Suppressor macrophage treated with lipopolysaccharide for 1 hour (primary cell): ENCODE results near the gene GIGYF2.
A peak's percentile ranks its signal among the peaks of the same experiment; 100 is the strongest.

Experiments used
- DNase-seq, 3 donors: peaks; one replicate each; pipeline ENCODE4 v3.0.0-alpha.2; 2020 to 2022

The GIGYF2 gene

DNA sequence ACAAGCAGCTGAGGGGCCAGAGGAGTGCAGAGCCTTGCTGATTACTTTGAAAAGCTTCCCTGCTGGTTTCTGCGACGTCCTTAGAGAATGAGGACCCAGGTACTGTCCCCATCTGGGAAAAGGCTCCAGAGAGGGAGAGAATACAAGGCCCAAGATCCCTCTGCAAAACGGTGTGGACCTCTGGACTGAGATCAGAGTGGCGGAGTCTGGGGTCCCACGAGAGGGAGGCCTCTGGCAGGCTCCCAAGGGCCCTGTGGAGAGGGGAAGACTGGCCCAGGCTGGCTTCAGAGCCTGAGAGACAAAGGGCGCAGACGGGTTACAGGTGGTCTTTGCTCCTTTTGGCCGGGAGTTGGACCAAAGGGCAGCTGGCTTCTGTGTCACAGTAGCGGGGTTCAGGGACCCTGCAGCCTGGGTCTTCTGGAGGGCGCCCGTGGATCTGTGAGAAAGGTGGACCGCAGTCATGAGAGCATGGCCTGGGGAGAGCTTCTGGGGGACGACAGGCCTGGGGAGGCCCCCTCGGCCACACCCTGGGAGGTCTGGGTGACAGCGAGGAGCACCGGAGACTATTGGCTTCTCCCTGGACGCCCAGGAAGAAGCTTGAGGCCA, 173.7 kb downstream of the GIGYF2 start:
- no peak for DNase-seq

GRCh38 chr2:232871418-232871834, 174.3 kb downstream of the GIGYF2 start:
- no peak for DNase-seq

- no peak for DNase-seq
Measured at GRCh38 chr2:232871835-232872736, 175.0 kb downstream of the GIGYF2 start.

- DNase-seq = no peak
Measured at GRCh38 chr2:232872826-232873225, 175.7 kb downstream of the GIGYF2 start.

GRCh38 chr2:232873292-232873908, 176.3 kb downstream of the GIGYF2 start:
- no peak for DNase-seq

DNA sequence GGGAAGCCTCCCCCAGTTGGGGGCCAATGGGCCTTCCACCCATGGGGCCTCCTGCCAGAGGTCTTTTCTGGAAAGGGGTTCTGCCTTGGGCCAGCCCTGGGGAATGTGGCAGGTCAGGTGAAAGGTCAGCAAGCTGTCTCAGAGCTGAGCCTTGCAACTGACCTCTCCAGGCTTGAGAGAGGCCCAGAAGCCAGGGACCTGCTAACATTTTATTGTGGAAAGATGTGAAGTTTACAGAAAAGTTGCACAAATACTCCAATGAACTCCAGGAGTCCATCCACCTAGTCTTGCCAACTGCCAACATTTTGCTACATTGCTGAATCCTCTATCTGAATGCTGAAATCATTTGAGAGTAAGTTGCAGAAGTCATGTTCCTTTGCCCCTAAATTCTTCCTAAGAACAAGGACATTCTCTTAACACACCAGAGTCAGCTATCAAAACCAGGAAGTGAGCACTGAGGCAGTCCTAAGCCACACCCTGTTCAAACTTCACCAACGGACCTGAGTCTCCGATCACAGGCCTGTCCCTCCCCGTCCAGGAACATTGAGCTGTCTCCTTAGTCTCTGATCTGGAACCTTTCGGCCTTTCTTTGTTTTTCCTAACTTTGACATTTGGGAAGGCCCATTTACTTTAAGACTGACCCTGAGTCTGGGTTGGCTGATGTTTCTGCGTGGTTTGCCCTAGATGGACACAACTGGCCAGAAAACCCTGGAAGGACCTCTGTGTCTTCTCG, 176.9 kb downstream of the GIGYF2 start:
- DNase-seq = peak; percentile 25 to 49 (median 47)

- DNase-seq = no peak
Measured at GRCh38 chr2:232874677-232875223, 177.6 kb downstream of the GIGYF2 start.

DNA sequence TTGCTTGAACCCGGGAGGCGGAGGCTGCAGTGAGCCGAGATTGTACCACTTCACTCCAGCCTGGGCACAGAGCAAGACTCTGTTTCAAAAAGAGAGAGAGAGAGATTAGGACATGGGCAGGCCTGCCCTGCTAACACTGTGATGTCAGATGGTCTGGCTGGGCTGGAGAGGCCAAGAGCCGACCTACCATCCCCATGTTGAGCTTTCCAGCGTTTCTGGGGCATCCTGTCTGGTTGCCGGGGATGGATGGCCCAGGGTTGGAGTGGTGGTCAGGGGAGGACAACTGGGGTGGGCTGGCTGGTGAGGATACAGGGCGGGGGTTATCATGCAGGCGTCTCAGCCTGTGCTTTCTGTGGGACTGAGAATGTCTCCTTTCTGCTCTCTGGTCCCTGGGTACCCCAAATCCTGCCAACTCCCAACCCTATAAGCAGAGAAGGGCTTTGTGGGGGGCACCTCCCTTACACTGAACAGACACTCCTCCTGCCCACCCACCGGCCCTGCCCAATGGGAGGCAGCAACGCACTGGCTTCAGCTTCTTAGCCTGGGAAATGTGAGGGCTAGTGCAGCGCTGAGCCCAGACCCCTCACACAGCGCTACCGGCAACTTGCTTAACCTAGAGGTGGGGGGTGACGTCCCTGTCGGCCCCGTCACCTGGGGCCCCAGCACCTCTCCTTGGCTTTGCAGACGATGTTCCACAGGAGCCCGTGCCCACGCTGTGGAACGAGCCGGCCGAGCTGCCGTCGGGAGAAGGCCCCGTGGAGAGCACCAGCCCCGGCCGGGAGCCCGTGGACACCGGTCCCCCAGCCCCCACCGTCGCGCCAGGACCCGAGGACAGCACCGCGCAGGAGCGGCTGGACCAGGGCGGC, 178.4 kb downstream of the GIGYF2 start:
- no peak for DNase-seq

- peak in 1 of 3 donors; percentile 21 for DNase-seq
Measured at GRCh38 chr2:232876161-232876977, 179.2 kb downstream of the GIGYF2 start.

GRCh38 chr2:232876978-232877441, 179.9 kb downstream of the GIGYF2 start:
- DNase-seq = no peak

GRCh38 chr2:232877940-232878511, 180.9 kb downstream of the GIGYF2 start:
- DNase-seq = no peak

DNA sequence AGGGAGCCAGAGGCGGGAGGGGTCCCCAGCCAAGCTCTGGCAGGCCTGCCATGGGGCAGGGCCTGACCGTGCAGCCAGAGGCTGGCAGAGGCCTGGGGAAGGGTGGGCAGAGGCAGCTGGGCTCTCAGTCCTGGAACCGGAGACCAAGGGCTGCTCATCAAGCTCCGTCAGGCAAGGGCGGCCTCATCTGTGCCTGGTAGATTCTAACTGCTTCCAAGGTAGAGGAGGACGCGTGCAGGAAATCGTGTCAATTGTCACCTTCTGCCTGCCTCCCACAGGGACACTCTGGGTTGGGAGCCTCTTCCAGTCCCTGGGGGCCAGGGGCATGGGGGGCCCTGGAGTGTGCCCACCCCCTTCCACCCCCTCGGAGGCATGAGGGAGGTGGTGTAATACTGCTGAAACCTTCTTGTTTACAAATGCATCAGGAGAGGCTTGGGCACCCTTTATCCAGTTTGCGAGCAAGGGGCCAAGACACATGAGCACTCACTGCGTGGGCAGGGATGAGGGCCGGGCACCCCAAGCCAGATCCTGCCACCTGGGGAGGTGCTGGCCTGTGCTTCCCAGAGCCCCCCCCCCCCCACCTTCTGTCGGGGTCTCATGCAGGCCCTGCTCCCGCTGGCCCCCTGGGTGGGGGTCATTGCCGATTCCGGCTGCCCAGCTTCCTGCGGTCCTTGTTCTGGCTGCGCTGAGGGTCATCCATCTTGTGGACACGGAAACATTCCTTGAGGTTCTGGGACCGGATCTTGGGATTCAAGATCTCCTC, 181.9 kb downstream of the GIGYF2 start:
- no peak for DNase-seq

- DNase-seq = no peak
Measured at GRCh38 chr2:232879618-232880494, 182.7 kb downstream of the GIGYF2 start.

DNA sequence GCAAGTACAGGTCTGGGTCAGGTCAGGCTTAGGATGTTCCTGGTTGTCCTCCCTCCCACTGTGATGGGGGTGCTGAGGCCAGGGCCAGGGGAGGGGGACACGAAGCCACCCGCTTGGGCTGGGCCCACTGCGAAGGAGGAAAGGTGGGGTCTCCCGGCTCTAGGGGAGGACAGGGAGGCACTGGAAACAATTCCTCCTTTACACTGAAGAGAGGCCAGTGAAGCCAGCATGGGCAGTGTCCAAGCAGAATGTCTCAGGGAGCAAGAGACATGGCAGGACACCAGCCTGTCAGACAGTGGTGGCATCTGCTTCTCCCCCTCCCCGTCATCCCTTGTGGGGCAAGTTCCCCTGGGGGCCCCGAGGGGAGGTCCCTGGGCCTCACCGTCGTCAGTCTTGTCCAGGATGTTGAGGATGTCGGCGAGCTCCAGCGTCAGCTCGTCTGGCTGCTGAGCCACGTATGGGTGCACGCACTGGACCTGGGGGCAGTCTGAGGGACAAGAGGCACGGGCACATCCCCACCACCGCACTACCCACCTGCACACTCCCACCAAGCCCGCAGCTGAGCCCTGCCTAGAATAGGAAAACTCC, 183.7 kb downstream of the GIGYF2 start:
- no peak for DNase-seq

GRCh38 chr2:232882085-232882484, 185.0 kb downstream of the GIGYF2 start:
- DNase-seq = no peak

- no peak for DNase-seq
Measured at GRCh38 chr2:232882505-232883115, 185.5 kb downstream of the GIGYF2 start.

GRCh38 chr2:232883116-232883721, 186.1 kb downstream of the GIGYF2 start:
- no peak for DNase-seq
